ENCODE measurements around the gene NIPAL4. TPM values are rescaled to one million over a fixed set of nuclear protein-coding genes. Genes with fewer than 3 reads are reported as not detected.

NIPAL4 gene
- total and polyA plus RNA-seq, 2 donors (not counting 3 experiments of a cell fraction or from before 2014, with no cell fraction given) = not detected

GRCh38 chr5:157446412-157446935, 13.5 kb upstream of the NIPAL4 start:
- H3K79me2 ChIP-seq (ENCODE audit: control insufficient read depth, insufficient read depth, low read length) = no peaks in the 10 kb centered on the region
- H3K27me3 ChIP-seq (ENCODE audit: control insufficient read depth in 2 of 2, insufficient read depth in 2 of 2, low read length in 2 of 2) = peaks cover 0 to 2% of the 10 kb centered on the region in 2 experiments
- H3K36me3 ChIP-seq (ENCODE audit: control insufficient read depth in 2 of 2, extremely low read depth in 1 of 2, insufficient read depth in 2 of 2, low read length in 2 of 2) = no peaks in the 10 kb centered on the region
- H2AFZ ChIP-seq (ENCODE audit: low read depth, low read length) = no peak overlapping the region
- CTCF ChIA-PET = interaction anchor here (0.6 to 1.5 kb wide), 4 partner anchors 13 to 104 kb away, joined by 3 to 7 read pairs (median 4); no protein-coding TSS in a partner anchor
- no peak overlapping the region for H3K4me2 ChIP-seq (ENCODE audit: insufficient read depth, low read length)
- DNase-seq (ENCODE audit: low read depth, low spot score) (no peak), FAIRE-seq (no peak)
- no peaks in the 10 kb centered on the region for H4K20me1 ChIP-seq (replicated peaks; ENCODE audit: control insufficient read depth, extremely low read depth, insufficient read depth, low read length)
- no peak overlapping the region for H3K9ac ChIP-seq (replicated peaks; ENCODE audit: extremely low read depth, insufficient read depth, low read length)
- no peaks in the 10 kb centered on the region for H3K9me1 ChIP-seq (replicated peaks; ENCODE audit: control insufficient read depth, extremely low read depth, insufficient read depth, low read length)
- intact Hi-C loops (cut with micrococcal nuclease) (no loop called here), dilution Hi-C loops (cut with MboI; ENCODE audit: extremely low pct_ligation_motif_present, low sequenced_read_pairs) (no loop called here)
- H3K4me1 ChIP-seq (ENCODE audit: control insufficient read depth, extremely low read depth, insufficient read depth, low read length) = no peaks in the 10 kb centered on the region
- TF ChIP-seq MYC (IDR thresholded peaks at IDR 0.05; ENCODE audit: low read depth, low read length) = no peak
- no peak for TF ChIP-seq POLR2AphosphoS5 (IDR thresholded peaks at IDR 0.05; ENCODE audit: insufficient read depth, low read depth, low read length)
- TF ChIP-seq, protein P1, sequence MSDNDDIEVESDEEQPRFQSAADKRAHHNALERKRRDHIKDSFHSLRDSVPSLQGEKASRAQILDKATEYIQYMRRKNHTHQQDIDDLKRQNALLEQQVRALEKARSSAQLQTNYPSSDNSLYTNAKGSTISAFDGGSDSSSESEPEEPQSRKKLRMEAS (IDR thresholded peaks at IDR 0.05; ENCODE audit: insufficient read depth, insufficient read length) = no peak
- TF ChIP-seq POLR2A (IDR thresholded peaks at IDR 0.05; ENCODE audit: low read depth, low read length) = no peak
- no peak for TF ChIP-seq EZH2 (IDR thresholded peaks at IDR 0.05; ENCODE audit: borderline replicate concordance, low read depth, low read length, severe bottlenecking)
- no peak for TF ChIP-seq GATA2 (IDR thresholded peaks at IDR 0.05; ENCODE audit: insufficient read depth, insufficient read length, low read depth, low read length)
- no peak for TF ChIP-seq JUN (IDR thresholded peaks at IDR 0.05; ENCODE audit: borderline replicate concordance, insufficient read depth, insufficient read length, low read depth)
- TF ChIP-seq, protein P2, sequence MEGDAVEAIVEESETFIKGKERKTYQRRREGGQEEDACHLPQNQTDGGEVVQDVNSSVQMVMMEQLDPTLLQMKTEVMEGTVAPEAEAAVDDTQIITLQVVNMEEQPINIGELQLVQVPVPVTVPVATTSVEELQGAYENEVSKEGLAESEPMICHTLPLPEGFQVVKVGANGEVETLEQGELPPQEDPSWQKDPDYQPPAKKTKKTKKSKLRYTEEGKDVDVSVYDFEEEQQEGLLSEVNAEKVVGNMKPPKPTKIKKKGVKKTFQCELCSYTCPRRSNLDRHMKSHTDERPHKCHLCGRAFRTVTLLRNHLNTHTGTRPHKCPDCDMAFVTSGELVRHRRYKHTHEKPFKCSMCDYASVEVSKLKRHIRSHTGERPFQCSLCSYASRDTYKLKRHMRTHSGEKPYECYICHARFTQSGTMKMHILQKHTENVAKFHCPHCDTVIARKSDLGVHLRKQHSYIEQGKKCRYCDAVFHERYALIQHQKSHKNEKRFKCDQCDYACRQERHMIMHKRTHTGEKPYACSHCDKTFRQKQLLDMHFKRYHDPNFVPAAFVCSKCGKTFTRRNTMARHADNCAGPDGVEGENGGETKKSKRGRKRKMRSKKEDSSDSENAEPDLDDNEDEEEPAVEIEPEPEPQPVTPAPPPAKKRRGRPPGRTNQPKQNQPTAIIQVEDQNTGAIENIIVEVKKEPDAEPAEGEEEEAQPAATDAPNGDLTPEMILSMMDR (IDR thresholded peaks at IDR 0.05; ENCODE audit: extremely low read depth in 1 of 2, insufficient read depth in 1 of 2, low read depth in 1 of 2, low read length in 2 of 2) = no peak
- TF ChIP-seq FOS (IDR thresholded peaks at IDR 0.05; ENCODE audit: borderline replicate concordance, insufficient read depth, low read length) = no peak
- POLR2A ChIA-PET = no interaction called here
- no peak overlapping the region for H3K27ac ChIP-seq (ENCODE audit: insufficient read depth, low read depth, low read length)
- no TSS peak for BruUV-seq (replicated peaks)
- no peak overlapping the region for H3K4me3 ChIP-seq (replicated peaks in 1 of 3; ENCODE audit: insufficient read depth in 1 of 3, low read depth in 1 of 3, low read length in 3 of 3)
- no peaks in the 10 kb centered on the region for H3K9me3 ChIP-seq (replicated peaks; ENCODE audit: control insufficient read depth, insufficient read depth, low read length)

Measured in endothelial cell of umbilical vein (primary cell).